Measurements from ENCODE around the gene TRIM9. TPM values are rescaled to one million over a fixed set of nuclear protein-coding genes. Genes with fewer than 3 reads are reported as not detected.
A peak's percentile ranks its signal among the peaks of the same experiment; 100 is the strongest.

Gene TRIM9
- total and polyA plus RNA-seq, 2 of the 4 experiments (the other 2 are of a cell fraction), result under 0.01 to 0.09 TPM

DNA sequence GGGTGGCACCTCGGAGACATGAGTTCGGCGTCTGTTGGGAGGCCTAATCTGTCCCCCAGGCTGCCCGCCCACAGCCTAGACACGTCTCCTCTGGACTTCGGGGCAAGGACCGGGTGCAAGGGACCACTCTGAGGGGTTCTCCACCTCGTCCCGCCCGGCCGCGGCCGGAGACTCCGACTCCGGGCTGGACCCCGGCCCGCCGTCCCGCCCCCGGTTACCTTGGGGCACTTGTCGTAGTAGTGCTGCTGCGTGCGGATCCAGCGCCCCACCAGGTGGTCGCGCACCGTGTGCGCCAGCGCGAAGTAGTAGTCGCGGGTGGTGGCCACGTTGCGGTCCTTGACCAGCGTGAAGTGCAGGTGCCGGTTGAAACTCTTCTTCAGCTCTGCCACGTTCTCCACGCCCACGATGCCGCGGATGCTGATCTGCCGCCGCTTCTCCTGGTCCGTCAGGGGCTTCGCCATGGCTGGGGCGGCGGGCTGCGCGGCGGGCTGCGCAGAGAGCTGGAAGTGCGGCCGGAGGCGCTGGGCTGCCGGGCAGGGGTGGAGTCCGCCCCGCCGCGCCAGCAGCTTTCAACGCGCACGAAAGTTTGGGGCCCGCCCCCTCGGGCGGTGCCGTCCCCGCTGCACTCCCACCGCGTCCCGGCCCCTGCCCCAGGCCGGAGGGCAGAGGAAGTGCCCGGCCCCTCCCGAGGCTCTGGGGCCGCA lies 150.8 kb downstream of the TRIM9 start, which contains the start of gene PYGL:
TSS of gene PYGL (minus strand) at position 541 of the 704 bp plus-strand sequence. CDS start at position 461, 80 bp downstream.
- in situ Hi-C loops (cut with MboI; ENCODE audit: low sequenced_read_pairs), result no loop called here
- intact Hi-C loops (cut with micrococcal nuclease), result loop anchor here (2.0 kb wide), 1 partner anchor 275 kb away; the partner anchor contains the start of gene SAV1
- no peaks in the 10 kb centered on the region for H3K27me3 ChIP-seq (ENCODE audit: control insufficient read depth, insufficient read depth, low read length)
- peak within 1 kb of the TSS; percentile 50 for H4K5ac ChIP-seq (ENCODE audit: low read depth, low read length)
- H3K4me1 ChIP-seq (ENCODE audit: control insufficient read depth, insufficient read depth, low read length), result peaks cover 9% of the 10 kb centered on the region; the same call in 1 of the 2 replicates
- BruUV-seq (replicated peaks), result no TSS peak
- H3K4me2 ChIP-seq (ENCODE audit: low read depth, low read length), result peak within 1 kb of the TSS; percentile 86
- H2AK9ac ChIP-seq (replicated peaks; ENCODE audit: low read depth, low read length, poor library complexity), result peak within 1 kb of the TSS; percentile 61
- no peaks in the 10 kb centered on the region; the same call in 1 of the 2 replicates for H3K9me1 ChIP-seq (ENCODE audit: insufficient read depth, low read length)
- H4K8ac ChIP-seq (ENCODE audit: low read depth in 2 of 2, low read length in 2 of 2), result peak within 1 kb of the TSS; percentile 6 to 77; a peak in 2 of 4 replicates
- peak within 1 kb of the TSS; percentile 47 for H3K27ac ChIP-seq (ENCODE audit: insufficient read depth, low read length)
- peak; percentile 49 for DNase-seq
- CTCF ChIA-PET, result interaction anchor here (0.7 kb wide), 1 partner anchor 11 kb away, joined by 3 read pairs; no protein-coding TSS in a partner anchor
- H2BK5ac ChIP-seq (ENCODE audit: low read depth, low read length, poor library complexity, severe bottlenecking), result peak within 1 kb of the TSS; percentile 40
- H2BK15ac ChIP-seq (ENCODE audit: low read depth, low read length), result peak within 1 kb of the TSS; percentile 61; the same call in 2 of the 3 replicates
- H3K9ac ChIP-seq (ENCODE audit: low read depth, low read length), result peak within 1 kb of the TSS; percentile 89
- H2BK120ac ChIP-seq (ENCODE audit: low read depth, low read length), result peak within 1 kb of the TSS; percentile 33
- H3K36me3 ChIP-seq (ENCODE audit: control insufficient read depth, insufficient read depth, low read length), result peaks cover 2% of the 10 kb centered on the region; the same call in 1 of the 2 replicates
- TF ChIP-seq RFX5 (IDR thresholded peaks at IDR 0.05; ENCODE audit: low read depth, low read length) (no peak), POLR2A (IDR thresholded peaks at IDR 0.05; ENCODE audit: low read depth, low read length) (peak; percentile 49), CTCF (conservative IDR thresholded peaks at IDR 0.05; ENCODE audit: low read depth, low read length) (no peak), MXI1 (IDR thresholded peaks at IDR 0.05; ENCODE audit: borderline replicate concordance, low read depth, low read length) (peak; percentile 64; the same call in 1 of the 2 replicates), MAZ (IDR thresholded peaks at IDR 0.05; ENCODE audit: borderline replicate concordance, low read depth, low read length) (0 out of 2 replicates have a peak, but pooled peaks have one; percentile 26), MAFK (IDR thresholded peaks at IDR 0.05; ENCODE audit: low read depth, low read length) (no peak)
- no peaks in the 10 kb centered on the region for H3K9me3 ChIP-seq (ENCODE audit: control insufficient read depth, insufficient read depth, low read length)
- peak within 1 kb of the TSS; percentile 42; the same call in 1 of the 2 replicates for H2BK20ac ChIP-seq (ENCODE audit: low read depth, low read length)
- peak within 1 kb of the TSS; percentile 12; the same call in 1 of the 2 replicates for H3K56ac ChIP-seq (ENCODE audit: extremely low read depth, insufficient read depth, low read length)
- POLR2A ChIA-PET (ENCODE audit: unreplicated experiment), result interaction anchor here (0.5 kb wide), 1 partner anchor 210 kb away, joined by 3 read pairs; no protein-coding TSS in a partner anchor
- H3K79me1 ChIP-seq (ENCODE audit: low read depth in 1 of 2, low read length in 2 of 2), result peaks cover 4 to 6% of the 10 kb centered on the region in 2 experiments; a peak in 1 of 4 replicates
- peak within 1 kb of the TSS; percentile 44 for H3K18ac ChIP-seq (ENCODE audit: low read depth, low read length)
- H3K4me3 ChIP-seq (ENCODE audit: insufficient read depth, low read depth, low read length), result peak within 1 kb of the TSS; percentile 96
- H3K14ac ChIP-seq (replicated peaks; ENCODE audit: low read depth, low read length), result peak within 1 kb of the TSS; percentile 61
- peak within 1 kb of the TSS; percentile 98 for H2AFZ ChIP-seq (replicated peaks; ENCODE audit: low read length, poor library complexity)
- peak within 1 kb of the TSS; percentile 36 for H4K91ac ChIP-seq (ENCODE audit: insufficient read depth, low read depth, low read length)
- no peaks in the 10 kb centered on the region for H4K20me1 ChIP-seq (ENCODE audit: insufficient read depth, low read length)
- ATAC-seq (ENCODE audit: low read depth), result peak; percentile 91
- H3K23ac ChIP-seq (ENCODE audit: low read depth, low read length), result peak within 1 kb of the TSS; percentile 82
- peak within 1 kb of the TSS; percentile 55 for H3K4ac ChIP-seq (ENCODE audit: low read depth, low read length)
- dilution Hi-C loops (cut with HindIII; ENCODE audit: low sequenced_read_pairs, unreplicated experiment), result no loop called here
- H2AK5ac ChIP-seq (ENCODE audit: low read depth, low read length), result peak within 1 kb of the TSS; percentile 32; the same call in 1 of the 2 replicates
- WGBS, 2 experiments (ENCODE audit: extremely low coverage in 2 of 2, insufficient read length in 1 of 2), result 2% methylated on average over 40 of the region's 74 CpGs; no CpG with 5 or more reads in 1 of the 2 experiments

Data from IMR-90 (cell line).